Keratinocyte (primary cell): ENCODE results near the gene BRAT1. TPM values are rescaled to one million over a fixed set of nuclear protein-coding genes. Genes with fewer than 3 reads are reported as not detected.
"Not testable (repeated sequence)": the region's sequence is repeated elsewhere in the genome, so short reads cannot be mapped to it uniquely, and the experiment has no call there.

Source experiments
- DNase-seq: peaks from one replicate; pipeline ENCODE4 v3.0.0-alpha.2; 2011; ENCODE audit warnings: low read depth, missing footprints, low spot score
- FAIRE-seq: peaks from 2 replicates; lab custom pipeline; 2011; peaks lifted over from hg19 to GRCh38; lab: Jason Lieb, UNC
- H2AFZ ChIP-seq: 2 replicates; pipeline ENCODE4 v1.6.0; 2012; ENCODE audit warnings: low read length, control low read depth, inconsistent platforms; ENCODE audit not compliant: control insufficient read depth
- H3K27ac ChIP-seq: 2 replicates; pipeline ENCODE4 v1.5.1; 2011; ENCODE audit warnings: low read length; ENCODE audit not compliant: control insufficient read depth, insufficient read depth
- H3K27me3 ChIP-seq: 3 replicates; pipeline ENCODE4 v1.6.0; 2011; ENCODE audit warnings: low read length; ENCODE audit not compliant: control insufficient read depth, insufficient read depth; ENCODE audit errors: extremely low read depth
- H3K36me3 ChIP-seq, 2 experiments: 2 replicates in 1 of 2; 3 replicates in 1 of 2; pipeline ENCODE4 v1.5.1; 2011; ENCODE audit warnings: low read length in 2 of 2, mild to moderate bottlenecking in 1 of 2; ENCODE audit not compliant: control insufficient read depth in 2 of 2, insufficient read depth in 2 of 2; ENCODE audit errors: extremely low read depth in 1 of 2
- H3K4me1 ChIP-seq: 3 replicates; pipeline ENCODE4 v1.5.1; 2011; ENCODE audit warnings: low read length; ENCODE audit not compliant: control insufficient read depth, insufficient read depth; ENCODE audit errors: extremely low read depth
- H3K4me2 ChIP-seq: 3 replicates; pipeline ENCODE4 v1.6.0; 2011; ENCODE audit warnings: low read depth, low read length; ENCODE audit not compliant: control insufficient read depth, insufficient read depth; ENCODE audit errors: extremely low read depth
- H3K4me3 ChIP-seq, 3 experiments: fragments of 200-600 bp in 1 of 3; sonication (generic) in 1 of 3; 2 replicates in 2 of 3; 3 replicates in 1 of 3; pipeline ENCODE4 v1.5.1; 2011 to 2016; ENCODE audit warnings: low read length in 3 of 3, mild to moderate bottlenecking in 3 of 3, control low read depth in 2 of 3, inconsistent platforms in 1 of 3, low read depth in 1 of 3, mixed read lengths in 1 of 3, mixed run types in 1 of 3, moderate library complexity in 1 of 3; ENCODE audit not compliant: control insufficient read depth in 2 of 3, insufficient read depth in 2 of 3; ENCODE audit errors: extremely low read depth in 1 of 3
- H3K79me2 ChIP-seq: 2 replicates; pipeline ENCODE4 v1.6.0; 2012; ENCODE audit warnings: low read length; ENCODE audit not compliant: control insufficient read depth, insufficient read depth
- H3K9ac ChIP-seq: 3 replicates; pipeline ENCODE4 v1.6.0; 2011; ENCODE audit warnings: low read length; ENCODE audit not compliant: control insufficient read depth, insufficient read depth; ENCODE audit errors: extremely low read depth
- H3K9me1 ChIP-seq: 3 replicates; pipeline ENCODE4 v1.6.0; 2011; ENCODE audit warnings: low read length; ENCODE audit not compliant: control insufficient read depth, insufficient read depth; ENCODE audit errors: extremely low read depth
- H3K9me3 ChIP-seq: 2 replicates; pipeline ENCODE4 v1.5.1; 2012; ENCODE audit warnings: low read depth, low read length; ENCODE audit not compliant: control insufficient read depth
- H4K20me1 ChIP-seq: 3 replicates; pipeline ENCODE4 v1.6.0; 2011; ENCODE audit warnings: low read length; ENCODE audit not compliant: control insufficient read depth, insufficient read depth; ENCODE audit errors: extremely low read depth
- EZH2 ChIP-seq: IDR thresholded peaks from one replicate; pipeline ENCODE4 v1.6.1; 2012; ENCODE audit warnings: inconsistent platforms, mild to moderate bottlenecking, low read length, moderate library complexity
- dilution Hi-C: fragments of 300-500 bp; cut with MboI; formaldehyde crosslinking; loops from one replicate; pipeline ENCODE4 v1.7.0; 2020; ENCODE audit warnings: low sequenced_read_pairs; ENCODE audit not compliant: extremely low pct_ligation_motif_present
- polyA plus RNA-seq, 5 experiments: library from polyadenylated mRNA; depleted of rRNA in 3 of 5; stranded (reverse) in 3 of 5; stranded (forward) in 1 of 5; unstranded in 1 of 5; fragments of >200 nt; gene quantifications; 1 replicate in 1 of 5; 2 replicates in 3 of 5; 3 replicates in 1 of 5; pipeline versions ENCODE4 v1.2.1 to v1.2.3, GENCODE V29; 2011 to 2012; ENCODE audit warnings: missing spikeins in 2 of 5, low read depth in 1 of 5, low replicate concordance in 1 of 5
- TF ChIP-seq, protein P1 (sequence below), 3 experiments: IDR thresholded peaks in 1 of 3; conservative IDR thresholded peaks in 1 of 3; optimal IDR thresholded peaks in 1 of 3; 2 replicates in 2 of 3; 3 replicates in 1 of 3; pipeline versions ENCODE3 to v1.5.1; 2011; ENCODE audit warnings: low read length in 3 of 3, mild to moderate bottlenecking in 3 of 3, moderate library complexity in 2 of 3, control low read depth in 1 of 3, inconsistent platforms in 1 of 3; ENCODE audit not compliant: insufficient read depth in 2 of 3; ENCODE audit errors: extremely low read depth in 1 of 3

The BRAT1 gene
- polyA plus RNA-seq, 1 donor (not counting 4 experiments of a cell fraction or from before 2014, with no cell fraction given) = 6.4 TPM

DNA sequence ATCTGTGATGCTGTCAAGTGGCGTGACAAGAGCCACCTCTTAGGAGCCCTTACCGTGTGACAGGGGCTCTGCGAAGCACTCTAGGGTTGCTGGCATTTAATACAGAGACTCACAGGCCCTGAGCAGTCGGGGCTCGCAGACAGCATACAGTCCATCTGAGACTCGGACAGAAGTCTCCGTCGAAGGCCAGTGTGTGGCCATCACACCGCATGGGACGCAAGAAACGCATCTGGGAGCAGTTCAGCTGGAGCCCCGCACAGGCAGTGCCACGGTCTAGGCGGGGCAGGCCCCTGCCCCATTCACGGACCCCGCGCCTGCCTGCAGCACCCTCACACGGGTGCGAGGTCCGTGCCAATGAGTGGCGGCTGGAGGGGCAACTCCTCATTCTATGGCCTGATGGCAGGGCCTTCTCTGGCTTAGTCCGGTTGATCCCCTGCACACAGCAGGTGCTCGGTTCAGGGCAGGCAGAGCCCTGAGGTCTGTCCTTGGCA lies 37.1 kb upstream of the BRAT1 start:
- DNase-seq (no peak), FAIRE-seq (no peak)
- no peak overlapping the region for H3K9ac ChIP-seq
- H3K9me1 ChIP-seq = no peaks in the 10 kb centered on the region
- dilution Hi-C loops = no loop called here
- H3K27me3 ChIP-seq = no peaks in the 10 kb centered on the region
- H3K4me2 ChIP-seq = no peak overlapping the region
- no peaks in the 10 kb centered on the region for H3K79me2 ChIP-seq
- no peak overlapping the region for H2AFZ ChIP-seq
- H3K36me3 ChIP-seq = peaks cover 13 to 14% of the 10 kb centered on the region in 2 experiments
- no peaks in the 10 kb centered on the region for H3K4me1 ChIP-seq
- no peak for TF ChIP-seq EZH2
- TF ChIP-seq, protein P1, sequence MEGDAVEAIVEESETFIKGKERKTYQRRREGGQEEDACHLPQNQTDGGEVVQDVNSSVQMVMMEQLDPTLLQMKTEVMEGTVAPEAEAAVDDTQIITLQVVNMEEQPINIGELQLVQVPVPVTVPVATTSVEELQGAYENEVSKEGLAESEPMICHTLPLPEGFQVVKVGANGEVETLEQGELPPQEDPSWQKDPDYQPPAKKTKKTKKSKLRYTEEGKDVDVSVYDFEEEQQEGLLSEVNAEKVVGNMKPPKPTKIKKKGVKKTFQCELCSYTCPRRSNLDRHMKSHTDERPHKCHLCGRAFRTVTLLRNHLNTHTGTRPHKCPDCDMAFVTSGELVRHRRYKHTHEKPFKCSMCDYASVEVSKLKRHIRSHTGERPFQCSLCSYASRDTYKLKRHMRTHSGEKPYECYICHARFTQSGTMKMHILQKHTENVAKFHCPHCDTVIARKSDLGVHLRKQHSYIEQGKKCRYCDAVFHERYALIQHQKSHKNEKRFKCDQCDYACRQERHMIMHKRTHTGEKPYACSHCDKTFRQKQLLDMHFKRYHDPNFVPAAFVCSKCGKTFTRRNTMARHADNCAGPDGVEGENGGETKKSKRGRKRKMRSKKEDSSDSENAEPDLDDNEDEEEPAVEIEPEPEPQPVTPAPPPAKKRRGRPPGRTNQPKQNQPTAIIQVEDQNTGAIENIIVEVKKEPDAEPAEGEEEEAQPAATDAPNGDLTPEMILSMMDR (optimal IDR thresholded peaks at IDR 0.05 in 1 of 3, IDR thresholded peaks at IDR 0.05 in 1 of 3, conservative IDR thresholded peaks at IDR 0.05 in 1 of 3; ENCODE audit: extremely low read depth in 1 of 3, insufficient read depth in 2 of 3, low read length in 3 of 3) = no peak
- no peak overlapping the region for H3K4me3 ChIP-seq
- H3K27ac ChIP-seq = no peak overlapping the region
- no peaks in the 10 kb centered on the region for H4K20me1 ChIP-seq
- no peaks in the 10 kb centered on the region for H3K9me3 ChIP-seq

DNA sequence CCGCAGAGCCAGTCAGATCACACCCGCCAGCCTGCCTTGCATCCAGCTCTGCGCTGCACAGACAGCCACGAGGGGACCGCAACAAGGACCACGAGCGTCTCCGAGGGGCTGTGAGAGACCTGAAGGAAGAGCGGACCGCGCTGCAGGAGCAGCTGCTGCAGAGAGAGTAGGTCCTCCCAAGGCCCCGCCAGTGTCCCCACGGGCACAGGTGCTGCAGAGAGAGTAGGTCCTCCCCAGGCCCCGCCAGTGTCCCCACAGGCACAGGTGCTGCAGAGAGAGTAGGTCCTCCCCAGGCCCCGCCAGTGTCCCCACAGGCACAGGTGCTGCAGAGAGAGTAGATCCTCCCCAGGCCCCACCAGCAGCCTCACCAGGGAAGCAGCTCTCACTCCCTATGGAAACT lies 34.6 kb upstream of the BRAT1 start:
- FAIRE-seq, H3K4me3 ChIP-seq, H3K9me1 ChIP-seq, H4K20me1 ChIP-seq, H3K9me3 ChIP-seq, H3K9ac ChIP-seq, H2AFZ ChIP-seq, dilution Hi-C loops, H3K79me2 ChIP-seq, DNase-seq, H3K27me3 ChIP-seq, H3K4me2 ChIP-seq, H3K4me1 ChIP-seq, H3K27ac ChIP-seq: not testable (repeated sequence)
- peaks cover 6 to 12% of the 10 kb centered on the region in 2 experiments for H3K36me3 ChIP-seq

DNA sequence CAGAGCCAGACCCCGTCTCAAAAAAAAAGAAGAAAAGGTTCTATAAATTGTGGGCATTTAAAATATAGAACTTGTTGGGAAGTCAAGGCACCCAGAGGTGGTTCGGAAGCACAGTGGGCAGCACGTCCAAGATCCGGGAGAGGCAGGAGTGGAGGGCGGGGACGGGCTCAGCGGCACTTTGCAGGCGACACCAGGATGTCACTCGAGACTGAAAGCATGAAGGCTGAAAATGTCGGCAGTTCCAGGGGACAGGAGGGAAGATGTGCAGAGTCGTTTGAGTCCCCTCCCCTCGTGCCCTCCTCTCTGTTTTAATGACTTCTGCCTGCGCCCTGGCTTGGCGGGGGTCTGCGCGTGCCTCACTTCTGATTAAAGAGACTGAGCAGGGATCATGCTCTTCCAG lies 34.0 kb upstream of the BRAT1 start:
- Histone ChIP-seq H3K4me3 (no peak overlapping the region), H3K27ac (no peak overlapping the region), H2AFZ (no peak overlapping the region), H3K9ac (no peak overlapping the region), H3K36me3 (peaks cover 5 to 10% of the 10 kb centered on the region in 2 experiments), H3K9me1 (no peaks in the 10 kb centered on the region), H3K4me1 (no peaks in the 10 kb centered on the region), H3K4me2 (no peak overlapping the region), H4K20me1 (no peaks in the 10 kb centered on the region), H3K9me3 (no peaks in the 10 kb centered on the region), H3K27me3 (no peaks in the 10 kb centered on the region), H3K79me2 (no peaks in the 10 kb centered on the region)
- dilution Hi-C loops = no loop called here
- no peak for DNase-seq
- FAIRE-seq = no peak
- TF ChIP-seq EZH2 = no peak
- TF ChIP-seq, protein P1 (optimal IDR thresholded peaks at IDR 0.05 in 1 of 3, IDR thresholded peaks at IDR 0.05 in 1 of 3, conservative IDR thresholded peaks at IDR 0.05 in 1 of 3; ENCODE audit: extremely low read depth in 1 of 3, insufficient read depth in 2 of 3, low read length in 3 of 3) = no peak
